ENCODE data around the gene CALN1. TPM values are rescaled to one million over a fixed set of nuclear protein-coding genes. Genes with fewer than 3 reads are reported as not detected.

The CALN1 gene
- total RNA-seq, 1 experiment from 2014 or later = 0.05 TPM

- in situ Hi-C loops (cut with HindIII; ENCODE audit: low pct_unique_long_range_greater_than_20kb, low sequenced_read_pairs) = no loop called here
- BruUV-seq (replicated peaks) = no TSS peak
- ATAC-seq = no peak
- Histone ChIP-seq H3K27me3 (ENCODE audit: control insufficient read depth, insufficient read depth, low read length) (no peaks in the 10 kb centered on the region), H3K4me1 (ENCODE audit: control insufficient read depth, insufficient read depth, low read length) (no peaks in the 10 kb centered on the region), H3K36me3 (ENCODE audit: control insufficient read depth, insufficient read depth, low read length) (no peaks in the 10 kb centered on the region), H3K27ac (ENCODE audit: low read length) (no peak overlapping the region), H3K4me3 (ENCODE audit: low read depth in 2 of 2, low read length in 2 of 2) (no peak overlapping the region), H3K9me3 (ENCODE audit: control insufficient read depth, insufficient read depth, low read depth, low read length) (no peaks in the 10 kb centered on the region)
- POLR2A ChIA-PET = no interaction called here
- no peak for TF ChIP-seq POLR2AphosphoS5 (IDR thresholded peaks at IDR 0.05; ENCODE audit: low read depth, low read length)
- TF ChIP-seq CTCF (IDR thresholded peaks at IDR 0.05) = no peak
- TF ChIP-seq REST (IDR thresholded peaks at IDR 0.05; ENCODE audit: insufficient read depth in 1 of 2, low read depth in 2 of 2, low read length in 1 of 2) = no peak
- TF ChIP-seq TCF7L2 (IDR thresholded peaks at IDR 0.05; ENCODE audit: low read depth, low read length) = no peak
- no peak for TF ChIP-seq SIN3A (IDR thresholded peaks at IDR 0.05; ENCODE audit: borderline replicate concordance, insufficient read depth, low read depth, low read length)
- DNase-seq (ENCODE audit: low read depth, low spot score) = no peak
- CTCF ChIA-PET = no interaction called here
- intact Hi-C loops (cut with micrococcal nuclease; ENCODE audit: unreplicated experiment) = no loop called here
Measured at GRCh38 chr7:72413290-72413689, 1.2 kb upstream of the CALN1 start.

GRCh38 chr7:72411419-72411818, 719 bp downstream of the CALN1 start:
- ATAC-seq (no peak), DNase-seq (ENCODE audit: low read depth, low spot score) (no peak)
- Histone ChIP-seq H3K27ac (ENCODE audit: low read length) (no peak overlapping the region), H3K9me3 (ENCODE audit: control insufficient read depth, insufficient read depth, low read depth, low read length) (no peaks in the 10 kb centered on the region), H3K36me3 (ENCODE audit: control insufficient read depth, insufficient read depth, low read length) (no peaks in the 10 kb centered on the region), H3K4me1 (ENCODE audit: control insufficient read depth, insufficient read depth, low read length) (no peaks in the 10 kb centered on the region), H3K27me3 (ENCODE audit: control insufficient read depth, insufficient read depth, low read length) (no peaks in the 10 kb centered on the region), H3K4me3 (ENCODE audit: low read depth in 2 of 2, low read length in 2 of 2) (no peak overlapping the region)
- no TSS peak for BruUV-seq (replicated peaks)
- ChIA-PET POLR2A (no interaction called here), CTCF (no interaction called here)
- intact Hi-C loops (cut with micrococcal nuclease; ENCODE audit: unreplicated experiment) = no loop called here
- in situ Hi-C loops (cut with HindIII; ENCODE audit: low pct_unique_long_range_greater_than_20kb, low sequenced_read_pairs) = no loop called here
- TF ChIP-seq TCF7L2 (IDR thresholded peaks at IDR 0.05; ENCODE audit: low read depth, low read length) (no peak), SIN3A (IDR thresholded peaks at IDR 0.05; ENCODE audit: borderline replicate concordance, insufficient read depth, low read depth, low read length) (no peak), CTCF (IDR thresholded peaks at IDR 0.05) (no peak), REST (IDR thresholded peaks at IDR 0.05; ENCODE audit: insufficient read depth in 1 of 2, low read depth in 2 of 2, low read length in 1 of 2) (no peak), POLR2AphosphoS5 (IDR thresholded peaks at IDR 0.05; ENCODE audit: low read depth, low read length) (no peak)

Data from Panc1 (cell line).